ENCODE data around the gene GLMN.

Gene GLMN

GRCh38 chr1:92228401-92228800 is 70.4 kb downstream of the GLMN start:
- TF ChIP-seq GABPA (IDR thresholded peaks at IDR 0.05; ENCODE audit: low read depth): no peak
- TF ChIP-seq POLR2AphosphoS5 (IDR thresholded peaks at IDR 0.05; ENCODE audit: low read depth): no peak
- TF ChIP-seq REST (IDR thresholded peaks at IDR 0.05; ENCODE audit: insufficient replicate concordance, low read depth): no peak
- TF ChIP-seq SPI1 (IDR thresholded peaks at IDR 0.05; ENCODE audit: borderline replicate concordance, low read depth): no peak
- TF ChIP-seq CTCF (IDR thresholded peaks at IDR 0.05; ENCODE audit: insufficient read depth, low read length): no peak
- no peak for DNase-seq (ENCODE audit: low read depth in 1 of 2, low spot score in 1 of 2)
- H3K4me3 ChIP-seq (replicated peaks; ENCODE audit: insufficient read depth, low read length): no peak overlapping the region

GRCh38 chr1:92219028-92219427 is 79.8 kb downstream of the GLMN start:
- DNase-seq (ENCODE audit: low read depth in 1 of 2, low spot score in 1 of 2): no peak
- no peak overlapping the region for H3K27ac ChIP-seq (replicated peaks)
- no peak for TF ChIP-seq SPI1 (IDR thresholded peaks at IDR 0.05; ENCODE audit: borderline replicate concordance, low read depth)
- TF ChIP-seq CTCF (IDR thresholded peaks at IDR 0.05; ENCODE audit: insufficient read depth, low read length): no peak
- TF ChIP-seq GABPA (IDR thresholded peaks at IDR 0.05; ENCODE audit: low read depth): no peak
- TF ChIP-seq REST (IDR thresholded peaks at IDR 0.05; ENCODE audit: insufficient replicate concordance, low read depth): no peak
- no peak for TF ChIP-seq POLR2AphosphoS5 (IDR thresholded peaks at IDR 0.05; ENCODE audit: low read depth)
- H3K27me3 ChIP-seq (ENCODE audit: insufficient read depth, poor library complexity, severe bottlenecking): no peaks in the 10 kb centered on the region
- H3K4me3 ChIP-seq (replicated peaks; ENCODE audit: insufficient read depth, low read length): no peak overlapping the region

More at GRCh38 chr1:92228401-92228800, 70.4 kb downstream of the GLMN start:
- Histone ChIP-seq H3K27me3 (ENCODE audit: insufficient read depth, poor library complexity, severe bottlenecking) (no peaks in the 10 kb centered on the region), H3K27ac (replicated peaks) (no peak overlapping the region)

GRCh38 chr1:92218559-92218958 is 80.2 kb downstream of the GLMN start:
- H3K4me3 ChIP-seq (replicated peaks; ENCODE audit: insufficient read depth, low read length): no peak overlapping the region
- TF ChIP-seq CTCF (IDR thresholded peaks at IDR 0.05; ENCODE audit: insufficient read depth, low read length) (no peak), POLR2AphosphoS5 (IDR thresholded peaks at IDR 0.05; ENCODE audit: low read depth) (no peak), GABPA (IDR thresholded peaks at IDR 0.05; ENCODE audit: low read depth) (no peak), SPI1 (IDR thresholded peaks at IDR 0.05; ENCODE audit: borderline replicate concordance, low read depth) (no peak), REST (IDR thresholded peaks at IDR 0.05; ENCODE audit: insufficient replicate concordance, low read depth) (no peak)
- H3K27me3 ChIP-seq (ENCODE audit: insufficient read depth, poor library complexity, severe bottlenecking): no peaks in the 10 kb centered on the region
- no peak for DNase-seq (ENCODE audit: low read depth in 1 of 2, low spot score in 1 of 2)
- no peak overlapping the region for H3K27ac ChIP-seq (replicated peaks)
